Calu3 (cell line): ENCODE results near the gene KIAA0825. TPM values are rescaled to one million over a fixed set of nuclear protein-coding genes. Genes with fewer than 3 reads are reported as not detected.

Source experiments
- BruUV-seq: library from RNA; stranded (reverse); fragments of 400-500 nt; replicated peaks from 2 replicates; lab custom pipeline; 2021; lab: Mats Ljungman, UMichigan
- CTCF ChIA-PET: fragments of 300-600 bp; sonication (Branson Sonifier 250); formaldehyde crosslinking; loops from one replicate; lab custom pipeline; 2022; ENCODE audit warnings: antibody characterized with exemption; lab: Charles Lee
- DNase-seq: peaks from one replicate; pipeline ENCODE4 v3.0.0; 2022
- H3K27ac Mint-ChIP-seq: one replicate; pipeline ENCODE4 v1.8.0; 2022; ENCODE audit warnings: mixed read lengths; ENCODE audit not compliant: unreplicated experiment
- H3K27me3 Mint-ChIP-seq: one replicate; pipeline ENCODE4 v1.8.0; 2022; ENCODE audit warnings: mixed read lengths; ENCODE audit not compliant: unreplicated experiment
- H3K36me3 Mint-ChIP-seq: one replicate; pipeline ENCODE4 v1.8.0; 2022; ENCODE audit warnings: mild to moderate bottlenecking, moderate library complexity, mixed read lengths; ENCODE audit not compliant: insufficient read depth, unreplicated experiment
- H3K4me1 Mint-ChIP-seq: one replicate; pipeline ENCODE4 v1.8.0; 2022; ENCODE audit warnings: mild to moderate bottlenecking, low read depth, mixed read lengths; ENCODE audit not compliant: unreplicated experiment
- H3K4me3 Mint-ChIP-seq: one replicate; pipeline ENCODE4 v1.8.0; 2022; ENCODE audit warnings: mild to moderate bottlenecking, low read depth, moderate library complexity, mixed read lengths; ENCODE audit not compliant: unreplicated experiment
- H3K9me3 Mint-ChIP-seq: one replicate; pipeline ENCODE4 v1.8.0; 2022; ENCODE audit warnings: low read depth, mixed read lengths; ENCODE audit not compliant: unreplicated experiment
- intact Hi-C: fragments of 100-400 bp; cut with micrococcal nuclease; formaldehyde crosslinking; loops from one replicate; pipeline ENCODE4 v1.10.0; 2022; ENCODE audit not compliant: unreplicated experiment
- total RNA-seq: library from RNA; stranded (reverse); gene quantifications from 2 replicates; pipeline ENCODE4 v1.2.3, GENCODE V29; 2022
- TF ChIP-seq, protein P1 (sequence below): fragments of 200-600 bp; IDR thresholded peaks from one replicate; pipeline ENCODE4 v1.8.0; 2022; ENCODE audit warnings: antibody characterized with exemption; ENCODE audit not compliant: unreplicated experiment

KIAA0825 gene
- total RNA-seq, 1 experiment from 2014 or later: 1.9 TPM

DNA sequence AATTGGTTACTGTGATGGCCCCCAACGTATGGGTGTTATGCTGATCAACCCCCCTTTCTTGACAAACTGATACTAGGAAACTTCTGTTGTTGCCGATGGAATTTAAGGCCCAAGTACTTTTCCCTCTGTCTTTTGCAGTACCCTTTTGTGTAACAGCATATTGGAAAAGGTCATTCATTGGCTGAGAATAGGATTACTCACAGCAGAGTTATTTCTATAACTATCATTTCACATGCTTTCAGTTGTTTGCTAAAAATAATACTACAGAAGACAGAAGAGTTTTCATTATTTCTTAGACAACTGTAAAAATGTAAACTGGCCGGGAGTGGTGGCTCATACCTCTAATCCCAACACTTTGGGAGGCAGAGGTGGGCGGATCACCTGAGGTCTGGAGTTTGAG lies 329.5 kb downstream of the KIAA0825 start:
- BruUV-seq: no TSS peak

DNA sequence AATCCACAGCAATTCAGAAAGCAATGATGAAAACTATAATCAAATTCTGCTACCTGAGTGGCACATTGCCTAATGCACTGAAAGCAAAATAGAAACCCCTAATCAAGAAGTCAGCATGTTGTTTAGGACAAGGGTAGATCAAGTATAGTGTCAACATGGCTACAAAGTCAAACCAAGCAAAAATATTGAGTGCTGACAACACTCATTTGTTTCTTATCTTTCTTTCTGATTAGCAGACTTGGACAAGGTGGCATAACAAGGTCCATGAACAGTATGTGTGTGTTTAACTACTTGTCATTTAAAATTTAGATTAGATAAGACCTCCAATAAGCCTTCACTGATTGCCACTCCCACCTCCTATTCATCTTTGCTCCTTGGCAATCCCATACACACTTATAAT lies 332.4 kb downstream of the KIAA0825 start:
- Mint-ChIP-seq H3K9me3 (no peaks in the 10 kb centered on the region), H3K27ac (no peak overlapping the region), H3K4me3 (no peak overlapping the region), H3K36me3 (no peaks in the 10 kb centered on the region), H3K4me1 (no peaks in the 10 kb centered on the region), H3K27me3 (no peaks in the 10 kb centered on the region)
- TF ChIP-seq, protein P1, sequence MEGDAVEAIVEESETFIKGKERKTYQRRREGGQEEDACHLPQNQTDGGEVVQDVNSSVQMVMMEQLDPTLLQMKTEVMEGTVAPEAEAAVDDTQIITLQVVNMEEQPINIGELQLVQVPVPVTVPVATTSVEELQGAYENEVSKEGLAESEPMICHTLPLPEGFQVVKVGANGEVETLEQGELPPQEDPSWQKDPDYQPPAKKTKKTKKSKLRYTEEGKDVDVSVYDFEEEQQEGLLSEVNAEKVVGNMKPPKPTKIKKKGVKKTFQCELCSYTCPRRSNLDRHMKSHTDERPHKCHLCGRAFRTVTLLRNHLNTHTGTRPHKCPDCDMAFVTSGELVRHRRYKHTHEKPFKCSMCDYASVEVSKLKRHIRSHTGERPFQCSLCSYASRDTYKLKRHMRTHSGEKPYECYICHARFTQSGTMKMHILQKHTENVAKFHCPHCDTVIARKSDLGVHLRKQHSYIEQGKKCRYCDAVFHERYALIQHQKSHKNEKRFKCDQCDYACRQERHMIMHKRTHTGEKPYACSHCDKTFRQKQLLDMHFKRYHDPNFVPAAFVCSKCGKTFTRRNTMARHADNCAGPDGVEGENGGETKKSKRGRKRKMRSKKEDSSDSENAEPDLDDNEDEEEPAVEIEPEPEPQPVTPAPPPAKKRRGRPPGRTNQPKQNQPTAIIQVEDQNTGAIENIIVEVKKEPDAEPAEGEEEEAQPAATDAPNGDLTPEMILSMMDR: no peak
- intact Hi-C loops: no loop called here
- no TSS peak for BruUV-seq
- DNase-seq: no peak
- CTCF ChIA-PET: no interaction called here

More for the DNA sequence above, 329.5 kb downstream of the KIAA0825 start:
- CTCF ChIA-PET: no interaction called here
- TF ChIP-seq, protein P1: no peak
- DNase-seq: no peak
- peaks cover 8% of the 10 kb centered on the region for H3K27me3 Mint-ChIP-seq
- peaks cover 8% of the 10 kb centered on the region for H3K9me3 Mint-ChIP-seq
- H3K4me3 Mint-ChIP-seq: no peak overlapping the region
- no peaks in the 10 kb centered on the region for H3K4me1 Mint-ChIP-seq
- intact Hi-C loops: no loop called here
- no peak overlapping the region for H3K27ac Mint-ChIP-seq
- no peaks in the 10 kb centered on the region for H3K36me3 Mint-ChIP-seq

DNA sequence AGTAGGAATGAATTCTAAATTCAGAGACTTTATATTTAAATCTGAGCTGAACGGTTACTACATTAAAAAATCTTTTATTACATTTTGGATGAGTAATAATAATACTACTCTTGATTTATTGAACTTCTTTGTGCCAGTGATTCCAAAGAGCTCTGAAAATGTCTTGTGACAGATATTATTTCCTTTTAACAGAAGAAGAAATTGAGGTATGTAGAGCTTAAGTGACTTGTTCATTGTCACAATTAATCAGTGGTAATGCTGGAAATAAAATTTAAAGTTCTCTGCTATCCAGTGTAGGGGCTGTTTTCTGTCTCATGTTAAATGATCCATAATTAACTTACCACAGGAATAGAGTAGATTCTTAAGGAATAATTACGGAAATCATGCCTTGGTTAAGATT lies 335.3 kb downstream of the KIAA0825 start:
- CTCF ChIA-PET: no interaction called here
- BruUV-seq: no TSS peak
- no peaks in the 10 kb centered on the region for H3K36me3 Mint-ChIP-seq
- no peaks in the 10 kb centered on the region for H3K9me3 Mint-ChIP-seq
- H3K4me3 Mint-ChIP-seq: no peak overlapping the region
- intact Hi-C loops: no loop called here
- H3K4me1 Mint-ChIP-seq: no peaks in the 10 kb centered on the region
- H3K27ac Mint-ChIP-seq: no peak overlapping the region
- DNase-seq: no peak
- H3K27me3 Mint-ChIP-seq: no peaks in the 10 kb centered on the region
- TF ChIP-seq, protein P1: no peak

DNA sequence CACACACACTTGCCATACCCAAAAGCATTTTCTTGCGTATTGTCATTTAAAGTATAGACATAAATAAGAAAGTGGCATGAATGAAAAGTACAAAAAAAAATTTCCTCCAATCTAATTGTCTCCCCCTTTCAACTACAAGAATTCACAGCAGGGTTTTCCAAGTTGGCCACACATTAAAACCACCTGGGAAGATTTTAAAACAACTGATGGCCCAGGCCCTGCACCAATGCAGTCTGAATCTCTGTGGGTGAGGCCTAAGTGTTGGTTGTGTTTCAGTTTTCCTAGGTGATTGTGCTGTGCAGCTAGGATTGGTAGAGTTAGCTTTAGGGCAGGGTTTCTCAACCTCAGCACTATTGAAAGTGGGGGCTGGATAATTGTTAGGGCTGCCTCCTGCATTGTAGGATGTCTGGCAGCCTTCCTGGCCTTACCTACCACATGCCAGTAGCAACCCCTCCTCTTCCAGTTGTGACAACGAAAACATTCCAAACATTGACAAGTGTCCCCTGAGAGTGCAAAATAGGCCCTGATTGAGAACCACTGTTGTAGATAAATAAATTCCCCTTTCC lies 337.1 kb downstream of the KIAA0825 start:
- DNase-seq: no peak
- H3K4me3 Mint-ChIP-seq: no peak overlapping the region
- H3K9me3 Mint-ChIP-seq: no peaks in the 10 kb centered on the region
- no TSS peak for BruUV-seq
- H3K27me3 Mint-ChIP-seq: no peaks in the 10 kb centered on the region
- H3K36me3 Mint-ChIP-seq: no peaks in the 10 kb centered on the region
- TF ChIP-seq, protein P1: no peak
- H3K4me1 Mint-ChIP-seq: no peaks in the 10 kb centered on the region
- CTCF ChIA-PET: interaction anchor here (0.8 kb wide), 1 partner anchor 44 kb away, joined by 3 read pairs; no protein-coding TSS in a partner anchor
- intact Hi-C loops: no loop called here
- H3K27ac Mint-ChIP-seq: no peak overlapping the region
